ENCODE data around the gene ZBTB12.
"Not testable (repeated sequence)": the region's sequence is repeated elsewhere in the genome, so short reads cannot be mapped to it uniquely, and the experiment has no call there.

ZBTB12 gene

GRCh38 chr6:31851980-31852718 is 49.7 kb downstream of the ZBTB12 start:
- DNase-seq (ENCODE audit: low read depth in 1 of 2, low spot score in 1 of 2): not testable (repeated sequence)

GRCh38 chr6:31851485-31851832 is 50.4 kb downstream of the ZBTB12 start:
- DNase-seq (ENCODE audit: low read depth in 1 of 2, low spot score in 1 of 2): no peak

GRCh38 chr6:31850765-31851484 is 51.0 kb downstream of the ZBTB12 start:
- no peak for DNase-seq (ENCODE audit: low read depth in 1 of 2, low spot score in 1 of 2)

All from activated CD4-positive, alpha-beta T cell treated with anti-CD3 and anti-CD28 coated beads, Interleukin-2, amount 50 U/mL, for 24 hours (primary cell).